HG03378 (cell line): ENCODE measurements around the gene OR51E1.

Experiments used
- ATAC-seq: cut with Tn5 transposase; IDR thresholded peaks from one replicate; pipeline ENCODE4 v1.9.1; 2021; ENCODE audit warnings: mild to moderate bottlenecking, moderate library complexity; ENCODE audit not compliant: unreplicated experiment

OR51E1 gene, protein sequence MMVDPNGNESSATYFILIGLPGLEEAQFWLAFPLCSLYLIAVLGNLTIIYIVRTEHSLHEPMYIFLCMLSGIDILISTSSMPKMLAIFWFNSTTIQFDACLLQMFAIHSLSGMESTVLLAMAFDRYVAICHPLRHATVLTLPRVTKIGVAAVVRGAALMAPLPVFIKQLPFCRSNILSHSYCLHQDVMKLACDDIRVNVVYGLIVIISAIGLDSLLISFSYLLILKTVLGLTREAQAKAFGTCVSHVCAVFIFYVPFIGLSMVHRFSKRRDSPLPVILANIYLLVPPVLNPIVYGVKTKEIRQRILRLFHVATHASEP

DNA sequence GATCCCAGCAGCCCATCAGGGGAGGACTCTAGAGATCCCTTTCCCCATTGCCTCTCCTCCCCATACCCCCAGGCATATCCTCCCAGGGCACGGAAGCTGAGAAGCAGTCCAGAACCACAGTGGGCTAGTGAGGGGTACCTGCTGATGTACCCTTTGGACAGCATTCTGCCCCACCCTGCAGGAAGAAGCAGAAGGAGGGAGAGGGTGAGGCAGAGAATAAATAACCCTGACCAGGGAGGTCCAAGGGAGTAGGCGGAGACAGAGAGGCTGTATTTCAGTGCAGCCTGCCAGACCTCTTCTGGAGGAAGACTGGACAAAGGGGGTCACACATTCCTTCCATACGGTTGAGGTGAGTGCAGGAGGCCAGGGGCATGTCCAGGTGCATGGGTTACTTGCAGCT, at the start of gene OR51E1:
OR51E1 (plus strand) TSS at position 301 of the 400 bp plus-strand sequence. CDS start 8,545 bp downstream, outside the sequence.
- ATAC-seq = no peak

DNA sequence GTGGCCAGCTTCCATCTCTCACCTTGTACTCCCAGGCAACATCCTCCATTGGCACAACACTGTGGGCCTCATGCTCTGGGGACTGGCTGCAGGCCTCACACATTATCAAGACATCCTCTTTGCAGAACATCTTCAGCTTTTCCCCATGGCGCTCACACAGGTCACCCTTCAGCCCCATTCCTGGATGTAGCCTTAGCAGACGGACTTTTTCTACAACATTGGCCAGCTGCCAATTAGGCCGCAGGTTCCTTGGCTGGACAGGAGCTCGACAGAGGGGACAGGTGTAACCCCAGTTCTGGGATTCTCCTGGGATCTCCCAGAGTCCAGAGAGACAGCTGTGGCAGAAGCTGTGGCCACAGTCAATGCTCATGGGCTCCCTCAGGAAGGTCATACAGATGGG, 38.7 kb upstream of the OR51E1 start:
- ATAC-seq = no peak

DNA sequence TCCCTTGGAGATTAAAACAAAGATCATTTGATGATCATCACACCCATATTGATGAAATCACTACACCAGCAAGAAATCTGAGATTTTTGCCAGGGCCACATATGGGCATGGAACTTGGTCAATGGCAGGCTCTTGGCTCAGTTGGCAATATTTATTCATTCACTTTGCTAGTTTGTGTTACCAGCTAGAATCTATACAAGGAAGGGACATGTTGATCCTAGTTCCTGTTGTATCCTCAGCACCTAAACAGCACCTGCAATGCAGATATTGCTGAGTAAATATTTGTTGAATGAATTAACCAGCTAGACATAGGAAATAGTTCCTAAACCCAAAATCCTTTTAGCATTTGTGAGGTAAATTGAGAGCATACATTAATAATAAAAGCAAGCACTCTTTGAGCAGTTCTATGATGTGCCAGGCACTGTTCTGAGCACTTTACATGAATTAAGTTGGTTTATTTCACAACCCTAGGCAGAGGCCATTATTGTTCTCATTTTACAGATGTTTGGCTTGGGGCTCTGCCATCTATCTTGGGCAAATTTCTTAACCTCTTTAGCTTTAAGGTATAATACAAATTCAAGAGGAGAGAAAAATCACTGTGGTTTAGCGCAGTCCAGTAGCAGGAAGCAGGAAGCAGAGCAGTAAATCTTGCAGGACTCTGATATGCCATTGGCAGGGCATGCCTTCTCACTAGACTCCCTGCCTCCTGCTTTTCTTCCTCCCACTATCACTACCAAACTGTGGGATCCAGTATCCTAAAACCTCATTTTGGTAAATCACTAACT, 37.4 kb upstream of the OR51E1 start:
- no peak for ATAC-seq

DNA sequence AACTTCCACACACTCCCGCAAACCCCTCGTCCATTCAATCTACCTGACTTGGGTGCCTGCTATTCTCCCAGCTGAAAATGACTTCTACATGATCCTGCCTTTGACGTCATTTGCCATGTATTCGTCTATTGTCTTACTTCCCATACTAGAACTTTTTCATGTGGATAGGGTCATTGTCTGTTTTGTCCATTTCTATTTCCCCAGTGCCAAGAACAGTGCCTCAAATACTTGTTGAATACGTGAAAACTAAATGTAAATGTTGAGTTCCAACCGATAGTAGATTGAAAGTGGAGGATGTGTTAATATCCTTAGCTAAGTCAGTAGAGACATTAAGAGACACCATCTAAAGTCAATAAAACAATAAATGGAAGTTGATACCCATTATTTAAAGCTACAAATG, 36.7 kb upstream of the OR51E1 start:
- no peak for ATAC-seq

DNA sequence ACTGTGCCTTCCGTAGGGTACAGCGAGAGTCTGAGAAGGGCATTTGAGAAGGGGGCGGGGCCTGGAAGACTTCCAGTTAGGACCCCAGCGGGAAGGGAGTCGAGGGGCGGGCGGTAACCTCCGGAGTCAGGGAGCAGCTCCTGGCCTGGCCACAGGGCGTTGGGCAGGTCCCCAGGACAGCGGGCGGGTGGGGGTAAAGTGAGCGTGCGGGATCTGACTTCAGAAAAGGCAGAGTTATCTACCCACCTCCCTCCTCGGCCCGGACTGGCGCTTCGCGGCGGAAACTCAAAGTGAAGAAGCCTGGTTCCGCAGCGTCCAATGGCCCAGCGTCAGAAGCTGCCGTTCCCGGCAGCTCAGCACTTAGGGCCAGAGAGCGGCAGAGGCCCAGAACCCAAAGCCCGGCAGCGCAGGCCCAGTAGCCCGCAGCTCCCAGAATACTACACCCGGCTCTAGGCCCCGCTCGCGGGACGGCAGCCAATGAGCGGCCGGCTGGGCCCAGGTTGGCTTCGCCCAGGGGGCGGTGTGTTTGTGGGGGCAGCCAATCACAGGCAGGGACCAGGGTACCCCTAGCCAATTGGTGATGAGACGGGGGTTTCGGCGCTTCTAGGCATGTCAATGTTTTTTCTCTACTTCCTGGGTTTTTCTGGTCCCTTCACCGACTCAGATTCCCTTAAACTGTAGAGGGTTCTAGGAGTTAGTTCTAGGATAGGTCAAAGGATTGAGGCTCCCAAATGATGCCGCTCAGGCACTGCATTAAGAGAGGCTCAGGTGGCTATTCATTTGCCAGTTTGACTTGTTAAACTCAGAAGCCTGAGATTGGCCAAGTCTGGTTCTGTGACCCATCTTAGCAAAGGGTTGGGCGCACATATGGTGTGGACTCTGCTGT, 35.8 kb upstream of the OR51E1 start, which contains the start of gene TRIM68:
TRIM68 (minus strand) TSS at position 451 of the 886 bp plus-strand sequence. CDS start 2,727 bp downstream, outside the sequence.
- peak; percentile 96 for ATAC-seq

DNA sequence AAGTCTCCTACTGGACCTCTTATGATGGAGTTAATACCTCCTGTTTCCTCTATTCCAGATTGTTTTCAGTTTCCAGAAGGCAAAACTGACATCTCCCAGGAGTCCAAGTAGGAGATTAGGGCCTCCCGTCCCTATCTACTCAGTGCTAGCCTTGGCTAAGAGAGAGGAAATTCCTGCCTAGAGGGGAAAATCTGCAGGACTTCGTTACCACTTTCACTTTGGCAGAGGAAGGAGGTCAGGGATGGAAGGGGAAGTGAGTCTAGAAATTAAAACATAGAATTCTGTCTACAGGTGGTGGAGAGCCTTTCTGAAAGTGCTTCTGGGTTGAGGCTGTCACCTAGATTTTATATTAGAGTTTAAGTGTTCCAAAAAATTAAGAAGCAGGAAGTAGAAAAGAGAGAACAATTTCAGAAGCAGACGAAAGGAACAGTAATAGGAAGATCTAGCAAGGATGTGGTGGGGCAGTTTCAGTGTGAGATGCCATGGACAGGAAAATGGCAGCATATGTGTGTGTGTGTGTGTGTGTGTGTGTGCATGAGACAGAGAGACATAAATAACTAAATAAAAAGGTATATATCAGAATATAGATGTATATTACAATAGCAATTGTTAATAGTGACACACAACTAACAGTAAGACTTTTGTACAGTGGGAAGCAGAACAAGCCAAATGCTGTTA, 33.4 kb upstream of the OR51E1 start:
- no peak for ATAC-seq

DNA sequence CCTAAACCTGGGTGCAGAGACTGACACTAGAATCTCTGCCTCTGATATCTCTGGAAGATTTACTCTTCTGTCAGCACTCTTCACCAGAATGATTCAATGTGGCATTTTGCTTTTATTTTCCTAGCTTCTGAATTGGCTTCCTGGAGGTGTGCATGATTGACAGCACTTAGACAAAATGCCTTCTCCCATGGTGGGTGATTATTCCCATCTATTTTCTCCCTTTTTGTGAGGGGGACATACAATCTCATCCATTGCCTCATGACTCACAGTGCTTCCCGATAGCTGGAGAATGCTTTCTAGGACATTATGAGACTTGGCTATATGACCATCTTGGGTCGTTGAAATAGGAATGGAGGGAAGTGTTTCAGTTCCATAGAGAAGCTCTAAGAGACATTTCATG, 31.8 kb upstream of the OR51E1 start:
- no peak for ATAC-seq

DNA sequence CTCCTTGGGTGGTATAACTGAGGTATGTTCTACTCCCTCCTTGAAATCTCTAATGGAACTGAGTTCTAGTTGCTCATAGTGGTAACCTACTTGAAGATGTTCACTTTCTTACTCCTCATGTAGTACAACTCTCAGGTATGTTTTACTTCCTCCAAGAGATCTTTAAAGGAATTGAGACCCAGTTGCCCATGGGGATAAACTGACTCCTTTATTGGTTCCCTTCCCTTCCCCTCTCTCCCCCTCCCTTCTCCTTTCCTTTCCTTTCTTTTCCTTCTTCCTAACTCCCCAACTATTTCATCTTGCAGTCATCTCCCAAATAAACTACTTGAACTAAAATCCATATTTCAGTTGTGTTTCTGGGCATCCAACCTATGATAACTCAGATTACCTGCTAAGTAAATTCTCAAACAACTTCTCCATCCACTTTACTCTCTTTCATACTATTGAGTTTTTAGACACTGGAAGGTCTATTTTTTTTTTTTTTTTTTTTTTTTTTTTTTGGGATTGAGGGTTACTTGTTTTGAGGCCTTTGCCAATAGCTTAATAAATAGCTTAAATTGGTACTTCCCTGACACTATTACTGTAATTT, 27.8 kb upstream of the OR51E1 start:
- ATAC-seq = no peak

DNA sequence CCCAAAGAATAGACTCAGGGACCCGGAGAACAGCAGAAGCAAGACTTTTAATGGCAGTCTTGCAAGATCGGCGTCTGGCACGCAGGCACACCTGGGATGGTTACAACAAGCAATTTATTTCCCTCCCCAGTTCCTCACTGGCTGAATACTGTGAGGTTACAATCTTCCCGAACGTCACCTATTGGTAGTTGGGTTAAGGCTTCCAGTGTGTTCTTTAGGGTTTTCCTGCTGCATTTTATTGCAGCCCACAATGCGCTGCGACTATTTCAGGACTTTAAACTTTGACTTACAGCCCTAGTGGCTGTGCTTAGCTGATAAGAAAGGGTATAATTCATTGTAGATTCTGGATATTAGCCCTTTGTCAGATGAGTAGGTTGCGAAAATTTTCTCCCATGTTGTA, 24.3 kb upstream of the OR51E1 start:
- ATAC-seq = no peak

DNA sequence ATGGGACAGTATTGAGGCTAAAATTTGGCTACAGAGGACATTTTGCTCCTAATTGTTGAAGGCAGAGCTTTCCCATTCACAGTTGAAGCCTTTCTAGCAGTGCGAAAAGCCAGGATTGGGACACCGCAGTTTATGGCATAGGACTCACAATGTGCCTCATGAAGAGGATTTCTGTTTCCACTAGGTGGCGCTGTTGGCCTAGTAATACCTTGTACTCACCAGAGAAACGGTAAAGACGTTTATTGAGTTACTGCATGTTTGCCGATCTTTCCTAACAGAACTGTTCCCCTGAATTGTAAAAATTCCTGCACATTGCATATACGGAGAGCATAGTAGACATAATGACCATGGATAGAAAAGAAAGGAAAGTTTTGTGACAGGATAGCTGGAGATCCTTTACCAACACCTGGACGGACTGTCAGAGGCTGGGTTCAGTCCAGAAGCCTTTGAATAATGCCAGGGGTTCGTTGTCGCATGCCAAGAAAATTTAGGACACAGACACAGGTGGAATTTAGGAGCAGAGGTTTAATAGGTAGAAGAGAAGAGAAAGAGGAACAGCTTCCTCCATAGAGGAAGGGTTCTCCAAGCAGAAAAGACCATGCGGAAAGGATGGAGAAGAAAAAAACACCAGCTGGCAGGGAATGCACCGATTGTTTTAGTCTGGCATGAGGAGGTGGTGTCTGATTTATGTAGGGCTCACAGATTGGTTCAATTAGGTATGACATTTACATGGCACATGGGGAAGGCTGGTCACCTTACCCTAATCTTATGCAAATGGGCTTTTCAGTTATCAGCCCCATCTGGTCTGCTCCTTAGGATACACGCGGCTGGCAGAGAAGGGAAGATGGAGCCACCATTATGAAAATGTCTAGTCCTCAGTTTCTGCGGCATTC, 17.3 kb upstream of the OR51E1 start:
- peak; percentile 56 for ATAC-seq

DNA sequence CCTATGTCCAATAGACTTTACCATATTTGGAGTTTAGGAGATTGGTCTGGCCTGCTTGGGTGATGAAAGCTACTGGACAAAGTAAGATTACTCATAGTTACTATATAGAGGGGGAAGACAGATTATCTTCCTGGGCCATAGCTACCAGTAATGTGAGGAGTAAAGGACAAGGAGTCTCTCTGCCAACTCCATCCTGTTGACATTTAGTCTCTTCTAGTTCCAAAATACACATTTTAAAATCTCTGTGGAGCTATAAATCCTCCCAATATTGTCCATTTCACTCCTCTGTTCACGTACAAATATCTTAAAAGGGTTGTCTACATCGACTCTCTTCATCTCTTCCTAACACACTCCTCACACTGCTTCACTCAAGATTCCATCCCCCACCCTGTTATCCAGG, 7.6 kb upstream of the OR51E1 start:
- ATAC-seq = no peak

DNA sequence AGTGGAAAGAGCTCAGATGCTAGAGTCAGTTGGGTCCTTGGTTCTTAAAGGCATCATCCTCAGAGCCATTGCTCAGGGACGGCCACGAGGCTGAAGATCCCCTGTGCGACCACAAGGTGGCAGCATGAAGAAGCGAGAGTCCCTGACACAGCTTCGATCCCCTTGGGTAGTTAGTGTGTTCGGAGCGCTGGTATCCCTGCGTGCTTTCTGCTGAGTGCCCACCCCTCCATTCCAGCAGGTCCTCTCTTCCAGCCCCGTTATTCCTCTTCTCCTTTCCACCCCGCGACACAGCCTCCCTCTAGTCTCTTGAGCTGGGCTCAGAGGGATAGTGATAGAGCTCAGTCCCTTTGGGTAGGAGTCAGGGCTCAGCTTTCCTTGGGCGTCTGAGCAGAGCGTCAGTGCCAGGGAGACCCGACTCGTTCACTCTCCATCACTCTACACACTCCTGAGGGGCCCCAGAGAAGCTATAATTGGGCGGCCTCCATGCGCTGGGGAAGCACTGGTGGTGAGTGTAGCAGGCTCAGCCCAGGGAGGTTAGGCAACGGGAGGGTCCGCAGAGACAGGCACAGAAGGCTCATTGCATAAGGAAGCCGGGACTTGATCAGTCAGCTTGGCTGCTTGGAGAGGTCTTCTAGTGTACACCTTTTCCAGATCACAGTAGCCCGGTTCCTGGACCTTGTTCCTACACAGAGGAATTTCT, 6.7 kb upstream of the OR51E1 start, which contains the start of gene OR51D1:
OR51D1 (plus strand) TSS at position 516 of the 700 bp plus-strand sequence. CDS start 2,314 bp downstream, outside the sequence.
- peak; percentile 82 for ATAC-seq

DNA sequence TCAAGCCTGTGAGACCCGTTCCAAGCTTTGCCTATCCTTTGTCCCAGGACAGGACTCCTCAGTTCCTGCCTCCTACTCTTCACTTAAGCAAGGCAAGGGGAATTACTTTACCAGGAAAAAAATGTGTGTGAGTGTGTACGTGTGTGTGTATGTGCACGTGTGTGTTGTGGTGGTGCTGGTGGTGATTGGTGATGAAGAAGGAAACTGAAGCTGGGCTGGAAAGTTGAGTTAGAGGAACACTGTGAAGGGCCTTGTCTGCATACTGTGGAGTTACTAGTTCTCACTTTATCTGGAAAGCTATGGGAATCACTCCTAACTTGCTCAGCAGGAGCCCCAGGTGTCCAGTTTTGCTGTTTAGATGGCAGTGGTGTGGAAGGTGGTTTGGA, 6.1 kb upstream of the OR51E1 start:
- ATAC-seq = no peak

DNA sequence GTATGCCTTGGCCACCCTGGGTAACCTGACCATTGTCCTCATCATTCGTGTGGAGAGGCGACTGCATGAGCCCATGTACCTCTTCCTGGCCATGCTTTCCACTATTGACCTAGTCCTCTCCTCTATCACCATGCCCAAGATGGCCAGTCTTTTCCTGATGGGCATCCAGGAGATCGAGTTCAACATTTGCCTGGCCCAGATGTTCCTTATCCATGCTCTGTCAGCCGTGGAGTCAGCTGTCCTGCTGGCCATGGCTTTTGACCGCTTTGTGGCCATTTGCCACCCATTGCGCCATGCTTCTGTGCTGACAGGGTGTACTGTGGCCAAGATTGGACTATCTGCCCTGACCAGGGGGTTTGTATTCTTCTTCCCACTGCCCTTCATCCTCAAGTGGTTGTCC, 3.9 kb upstream of the OR51E1 start:
- no peak for ATAC-seq

DNA sequence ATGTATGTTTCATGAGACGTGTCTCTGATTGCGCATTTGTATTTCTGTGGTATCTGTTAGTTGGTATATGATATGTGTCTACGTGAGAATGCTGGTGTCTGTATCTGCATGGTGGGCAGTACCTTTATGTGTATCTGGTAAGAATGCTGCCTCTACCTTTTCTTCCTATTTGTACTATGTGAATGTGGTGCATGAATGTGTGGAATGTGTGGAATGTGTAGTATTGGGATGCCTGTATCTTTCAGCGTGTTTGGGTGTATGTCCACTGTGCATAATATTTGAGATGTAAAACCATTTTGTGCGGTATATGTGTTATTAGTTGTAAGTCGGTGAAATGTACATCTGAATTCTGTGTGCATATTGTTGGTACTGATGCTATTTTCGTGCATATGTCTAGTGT, 2.3 kb upstream of the OR51E1 start:
- ATAC-seq = no peak

DNA sequence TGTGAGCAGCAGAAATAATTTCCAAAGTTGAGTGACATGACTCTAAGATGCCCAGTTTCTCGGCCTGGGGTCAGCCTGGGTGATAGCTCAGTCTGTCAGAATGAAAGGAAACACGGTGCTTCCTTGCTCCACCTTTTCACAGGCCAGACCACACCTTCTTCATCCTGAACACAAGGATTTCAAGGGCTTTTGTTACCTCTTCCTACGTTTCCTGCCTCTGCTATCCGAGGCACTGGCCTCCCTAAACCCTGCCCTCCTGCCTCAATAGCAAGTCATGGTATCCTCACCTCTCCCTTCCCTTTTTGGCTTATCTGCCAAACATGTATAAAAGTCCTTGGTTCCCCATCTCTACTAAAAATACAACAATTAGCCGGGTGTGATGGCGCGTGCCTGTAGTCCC, 1.7 kb upstream of the OR51E1 start:
- ATAC-seq = no peak

DNA sequence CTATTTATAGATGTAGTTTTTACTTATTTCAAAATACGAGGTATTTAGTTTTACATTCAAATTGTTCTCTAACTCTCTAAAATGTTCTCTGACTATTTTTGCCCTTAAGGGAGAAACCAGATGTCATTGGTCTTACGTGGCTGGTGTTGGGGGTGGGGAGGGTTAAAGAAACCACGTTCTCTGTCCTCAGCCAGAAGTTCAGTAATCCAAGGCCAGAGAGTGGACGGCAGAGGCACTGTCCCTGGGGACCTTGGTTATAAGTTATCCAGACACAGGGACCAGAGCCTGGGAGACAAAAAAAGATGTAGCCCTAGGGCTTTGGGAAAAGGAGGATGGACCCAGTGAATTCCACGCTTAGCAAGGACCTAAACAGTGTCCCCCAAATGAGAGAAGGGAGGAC, 706 bp upstream of the OR51E1 start:
- no peak for ATAC-seq

DNA sequence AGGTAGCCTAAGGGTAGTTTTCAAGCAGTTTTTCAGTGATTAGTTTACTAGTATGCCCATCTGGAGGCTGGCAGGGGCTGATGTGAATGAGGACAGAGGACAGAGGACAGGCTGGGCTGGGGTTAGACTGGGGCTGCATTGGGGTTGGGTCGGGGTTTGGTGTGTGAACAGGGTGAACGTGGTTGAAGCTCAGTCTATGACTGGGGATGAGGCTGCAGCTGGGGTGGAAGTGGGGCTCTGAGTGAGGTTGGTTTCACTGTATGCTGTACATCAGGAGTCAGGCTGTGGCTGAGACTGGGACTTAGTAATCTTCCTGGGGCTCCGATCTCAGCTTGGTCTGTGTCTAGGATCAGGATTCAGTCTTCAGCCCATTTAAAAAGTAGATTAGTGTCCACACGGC, 451 bp downstream of the OR51E1 start:
- no peak for ATAC-seq

DNA sequence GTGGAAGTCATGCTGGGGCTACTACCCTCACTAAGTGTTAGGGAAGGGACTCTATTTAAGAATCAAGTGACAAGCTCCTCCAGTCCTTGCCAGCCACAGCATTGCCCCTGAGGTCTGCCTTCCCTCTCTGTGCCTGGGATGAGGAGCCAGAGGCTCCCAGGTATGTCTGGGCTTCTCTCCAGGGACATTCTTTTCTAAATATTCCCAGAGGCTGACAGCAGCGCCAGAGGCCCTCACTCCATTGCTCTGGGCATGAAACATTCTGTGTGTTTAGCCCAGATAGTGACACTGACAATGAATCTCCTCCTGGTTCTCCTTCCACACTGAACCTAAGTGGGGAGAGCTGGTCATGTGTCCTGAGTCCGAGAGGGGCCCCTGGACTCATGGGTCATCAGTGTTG, 2.2 kb downstream of the OR51E1 start:
- no peak for ATAC-seq
